CD4-positive, alpha-beta T cell (primary cell): Measurements from ENCODE around the gene FADD. TPM values are rescaled to one million over a fixed set of nuclear protein-coding genes. Genes with fewer than 3 reads are reported as not detected.

ENCODE experiments used
- ATAC-seq: fragments of 200-7000 bp; cut with Tn5 transposase; one replicate; pipeline ENCODE4 v1.10.0; 2022; ENCODE audit warnings: mild to moderate bottlenecking; ENCODE audit not compliant: poor library complexity
- CTCF ChIA-PET: fragments of 350-600 bp; sonication (Branson Sonifier 250); formaldehyde crosslinking; loops from one replicate; lab custom pipeline; 2021; ENCODE audit warnings: antibody characterized with exemption, inconsistent platforms; lab: Charles Lee
- POLR2A ChIA-PET: fragments of 350-600 bp; sonication (Branson Sonifier 250); formaldehyde crosslinking; loops from one replicate; lab custom pipeline; 2021; ENCODE audit warnings: antibody characterized with exemption, inconsistent platforms; lab: Charles Lee
- DNase-seq, 14 experiments: peaks; one replicate each; pipeline ENCODE4 v3.0.0-alpha.2; 2013 to 2020; ENCODE audit warnings: mixed read lengths in 2 of 14
- H3K27ac ChIP-seq, 2 donors: one replicate each; pipeline versions ENCODE4 v1.5.1 to v1.7.0; 2013; ENCODE audit warnings: low read length in 2 of 2, low read depth in 1 of 2, mild to moderate bottlenecking in 1 of 2
- H3K27me3 ChIP-seq, 2 experiments: 1 replicate in 1 of 2; 2 replicates in 1 of 2; pipeline versions ENCODE4 v1.6.1 to v1.7.0; 2013; ENCODE audit warnings: low read length in 2 of 2, control low read depth in 1 of 2, mild to moderate bottlenecking in 1 of 2, moderate library complexity in 1 of 2; ENCODE audit not compliant: insufficient read depth in 2 of 2, control insufficient read depth in 1 of 2
- H3K36me3 ChIP-seq: one replicate; pipeline ENCODE4 v1.6.1; 2013; ENCODE audit warnings: low read length, control low read depth; ENCODE audit not compliant: insufficient read depth
- H3K4me1 ChIP-seq: one replicate; pipeline ENCODE4 v1.6.1; 2013; ENCODE audit warnings: low read length, control low read depth; ENCODE audit not compliant: insufficient read depth
- H3K4me3 ChIP-seq: one replicate; pipeline ENCODE4 v1.5.1; 2013; ENCODE audit warnings: mild to moderate bottlenecking, low read length, moderate library complexity
- H3K9me3 ChIP-seq, 2 experiments: 1 replicate in 1 of 2; 2 replicates in 1 of 2; pipeline versions ENCODE4 v1.6.1 to v1.7.0; 2013; ENCODE audit warnings: low read length in 2 of 2, mild to moderate bottlenecking in 2 of 2, control low read depth in 1 of 2, moderate library complexity in 1 of 2; ENCODE audit not compliant: control insufficient read depth in 1 of 2, insufficient read depth in 1 of 2
- H3K27ac Mint-ChIP-seq: one replicate; pipeline ENCODE4 v1.8.0; 2020; ENCODE audit warnings: mixed read lengths
- H3K27me3 Mint-ChIP-seq: one replicate; pipeline ENCODE4 v1.8.0; 2021; ENCODE audit warnings: mixed read lengths
- H3K36me3 Mint-ChIP-seq: one replicate; pipeline ENCODE4 v1.8.0; 2021; ENCODE audit warnings: low read depth, mixed read lengths
- H3K4me1 Mint-ChIP-seq: one replicate; pipeline ENCODE4 v1.8.0; 2021; ENCODE audit warnings: low read depth, mixed read lengths
- H3K4me3 Mint-ChIP-seq: one replicate; pipeline ENCODE4 v1.8.0; 2020; ENCODE audit warnings: mild to moderate bottlenecking, mixed read lengths
- H3K9me3 Mint-ChIP-seq: one replicate; pipeline ENCODE4 v1.8.0; 2020; ENCODE audit warnings: mixed read lengths
- CTCF ChIP-seq: fragments of 200-600 bp; IDR thresholded peaks from one replicate; pipeline ENCODE4 v1.8.0; 2022; ENCODE audit warnings: antibody characterized with exemption, mild to moderate bottlenecking
- intact Hi-C, 2 experiments: fragments of 100-400 bp; cut with DNase I in 1 of 2; cut with micrococcal nuclease in 1 of 2; formaldehyde crosslinking; loops; one replicate each; pipeline versions ENCODE4 v1.15.1 to v1.9.0; 2023 to 2025; cut with DNase I, micrococcal nuclease
- total RNA-seq, 174 experiments: library from RNA in 2 of 174; stranded (reverse) in 2 of 174; gene quantifications; one replicate each; pipeline ENCODE4 v1.2.3 and lab custom pipeline; 2021 to 2026

The FADD gene
- total RNA-seq, 2 experiments from 2014 or later, result 14.5 to 16.5 TPM

GRCh38 chr11:70189622-70190021 lies 13.5 kb upstream of the FADD start:
- CTCF ChIA-PET, result no interaction called here
- Histone ChIP-seq H3K9me3 (no peaks in the 10 kb centered on the region), H3K36me3 (no peaks in the 10 kb centered on the region), H3K27ac (no peak overlapping the region), H3K4me1 (peaks cover 4% of the 10 kb centered on the region), H3K4me3 (no peak overlapping the region), H3K27me3 (peaks cover 4 to 8% of the 10 kb centered on the region in 2 experiments)
- H3K4me3 Mint-ChIP-seq, result no peak overlapping the region
- ATAC-seq (no peak), DNase-seq (no peak)
- no peaks in the 10 kb centered on the region for H3K4me1 Mint-ChIP-seq
- intact Hi-C loops, result no loop called here
- H3K9me3 Mint-ChIP-seq, result no peaks in the 10 kb centered on the region
- no peak overlapping the region for H3K27ac Mint-ChIP-seq
- H3K36me3 Mint-ChIP-seq, result no peaks in the 10 kb centered on the region
- TF ChIP-seq CTCF, result no peak
- peaks cover 11% of the 10 kb centered on the region for H3K27me3 Mint-ChIP-seq
- POLR2A ChIA-PET, result no interaction called here

GRCh38 chr11:70191495-70192140 lies 11.5 kb upstream of the FADD start:
- no peaks in the 10 kb centered on the region for H3K36me3 ChIP-seq
- peaks cover 4 to 13% of the 10 kb centered on the region in 2 experiments for H3K27me3 ChIP-seq
- no peaks in the 10 kb centered on the region for H3K9me3 ChIP-seq
- peak; percentile 15 to 69 (median 35) for DNase-seq
- intact Hi-C loops, result no loop called here
- no peaks in the 10 kb centered on the region for H3K9me3 Mint-ChIP-seq
- peak; percentile 58 for TF ChIP-seq CTCF
- POLR2A ChIA-PET, result no interaction called here
- peaks cover 16% of the 10 kb centered on the region for H3K27me3 Mint-ChIP-seq
- no peak overlapping the region for H3K4me3 ChIP-seq
- no peak overlapping the region for H3K27ac ChIP-seq
- no peak overlapping the region for H3K4me3 Mint-ChIP-seq
- ATAC-seq, result peak; percentile 55
- no peaks in the 10 kb centered on the region for H3K4me1 Mint-ChIP-seq
- no peaks in the 10 kb centered on the region for H3K36me3 Mint-ChIP-seq
- CTCF ChIA-PET, result interaction anchor here (0.6 to 1.1 kb wide), 2 partner anchors 9 to 10 kb away, joined by 3 read pairs; no protein-coding TSS in a partner anchor
- no peak overlapping the region for H3K27ac Mint-ChIP-seq
- peaks cover 7% of the 10 kb centered on the region for H3K4me1 ChIP-seq

- no peaks in the 10 kb centered on the region for H3K9me3 ChIP-seq
- no peaks in the 10 kb centered on the region for H3K9me3 Mint-ChIP-seq
- intact Hi-C loops, result no loop called here
- H3K4me3 ChIP-seq, result no peak overlapping the region
- H3K27me3 ChIP-seq, result peaks cover 4 to 13% of the 10 kb centered on the region in 2 experiments
- ChIA-PET CTCF (no interaction called here), POLR2A (no interaction called here)
- no peak for ATAC-seq
- no peak overlapping the region for H3K4me3 Mint-ChIP-seq
- H3K4me1 ChIP-seq, result peaks cover 7% of the 10 kb centered on the region
- no peak overlapping the region for H3K27ac Mint-ChIP-seq
- no peaks in the 10 kb centered on the region for H3K36me3 ChIP-seq
- no peaks in the 10 kb centered on the region for H3K36me3 Mint-ChIP-seq
- no peak for DNase-seq
- no peaks in the 10 kb centered on the region for H3K4me1 Mint-ChIP-seq
- peaks cover 16% of the 10 kb centered on the region for H3K27me3 Mint-ChIP-seq
- no peak overlapping the region for H3K27ac ChIP-seq
- TF ChIP-seq CTCF, result no peak
Observed at GRCh38 chr11:70192666-70193410, 10.3 kb upstream of the FADD start.
